Head of caudate nucleus (tissue), 42 donors: Measurements from ENCODE around the gene METAP1D.
A peak's percentile ranks its signal among the peaks of the same experiment; 100 is the strongest.

Source experiments
- DNase-seq, 42 donors: peaks; one replicate each; pipeline versions ENCODE4 v3.0.0 to v3.0.0-alpha.2; 2020 to 2021; ENCODE audit warnings: mixed read lengths in 7 of 42
- intact Hi-C: fragments of 100-400 bp; cut with DNase I; formaldehyde crosslinking; loops from one replicate; pipeline ENCODE4 v1.15.0; 2022

METAP1D gene

GRCh38 chr2:172095905-172096625, 96.3 kb downstream of the METAP1D start:
- DNase-seq = peak in 1 of 42 donors; percentile 6
- intact Hi-C loops = no loop called here

DNA sequence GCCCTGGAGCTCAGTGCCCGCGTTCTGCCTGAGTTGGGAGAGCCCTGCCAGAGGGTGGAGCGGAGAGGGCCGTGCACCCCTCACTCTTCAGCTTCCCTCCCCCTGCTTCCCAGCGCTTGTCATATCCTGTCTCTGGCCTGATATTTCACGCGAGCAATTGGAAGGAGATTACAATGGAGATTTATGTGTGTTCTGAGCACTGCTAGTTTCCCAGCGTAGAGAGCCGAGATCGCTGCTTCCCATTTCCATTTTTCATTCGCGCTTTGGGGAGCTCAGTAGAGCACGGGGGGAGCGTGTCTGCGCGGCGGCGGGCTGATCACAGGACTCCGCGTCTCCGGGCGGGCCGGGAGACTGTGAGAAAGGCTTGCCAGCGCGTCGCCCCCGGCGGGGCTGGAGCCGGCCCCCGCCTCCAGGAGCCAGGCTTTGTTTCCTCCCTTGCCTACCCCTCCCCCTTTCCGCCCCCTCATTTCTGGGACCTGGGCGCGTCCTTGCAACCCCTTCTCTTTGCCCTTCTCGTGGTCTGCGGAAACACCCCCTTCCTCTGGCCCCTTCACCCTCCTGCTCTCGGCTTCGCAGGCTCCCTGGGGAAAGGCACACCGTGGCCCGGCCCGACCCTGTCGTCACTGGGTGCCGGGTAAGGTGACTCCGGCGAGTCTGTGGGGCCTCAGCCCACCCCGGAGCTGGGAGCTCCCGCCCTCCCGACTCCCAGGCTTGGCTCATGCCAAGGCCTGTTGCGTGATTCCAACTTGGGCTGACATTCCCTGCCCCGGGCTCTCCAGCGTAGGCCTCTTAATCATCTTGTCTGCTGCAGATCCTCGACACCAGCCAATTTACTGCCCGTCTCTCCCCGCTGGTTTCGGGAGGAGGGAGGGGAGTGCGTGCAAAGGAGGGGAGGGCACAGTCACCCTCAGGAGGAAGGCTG, 97.1 kb downstream of the METAP1D start:
- intact Hi-C loops = no loop called here
- DNase-seq = peak in 2 of 42 donors; percentile 20 to 37

DNA sequence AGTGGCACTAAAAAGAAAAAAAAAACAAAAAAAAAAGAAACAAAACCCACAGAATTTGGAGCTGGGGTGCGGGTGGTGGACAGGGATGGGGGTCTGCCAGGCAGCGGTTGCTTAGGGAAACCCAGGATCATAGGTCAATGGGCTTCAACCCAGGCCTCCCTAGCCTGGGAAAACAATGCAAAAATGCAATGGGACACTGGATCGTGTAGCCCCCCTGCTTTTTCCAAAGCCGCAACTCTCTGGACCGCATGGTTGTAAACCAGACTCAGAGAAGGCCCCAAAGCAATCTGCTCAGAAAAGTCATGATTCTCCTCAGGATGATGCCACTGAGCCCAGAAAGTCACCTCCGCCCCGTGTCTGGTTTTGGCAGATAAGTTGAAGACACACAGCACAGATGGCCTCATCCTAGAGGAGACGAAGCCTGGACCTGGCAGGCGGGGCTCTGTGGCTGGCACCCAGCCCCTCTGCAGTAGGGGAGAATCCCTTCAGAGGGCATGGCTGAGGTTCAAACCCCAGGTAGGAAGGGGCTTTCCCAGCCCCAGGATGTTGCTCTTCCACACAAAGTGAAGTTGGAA, 97.9 kb downstream of the METAP1D start:
- DNase-seq = peak in 1 of 42 donors; percentile 33

GRCh38 chr2:172098287-172098649, 98.5 kb downstream of the METAP1D start:
- intact Hi-C loops = no loop called here
- peak in 2 of 42 donors; percentile 3 to 31 for DNase-seq

More for the DNA sequence above, 97.9 kb downstream of the METAP1D start:
- intact Hi-C loops = no loop called here

GRCh38 chr2:172098650-172099471, 99.1 kb downstream of the METAP1D start:
- intact Hi-C loops = no loop called here
- DNase-seq = peak in 4 of 42 donors; percentile 12 to 54 (median 39)

GRCh38 chr2:172099472-172100079, 99.8 kb downstream of the METAP1D start:
- intact Hi-C loops = loop anchor here (10.0 kb wide), 5 partner anchors 105 to 505 kb away; partner anchors contain the start of genes HAT1 and METAP1D
- DNase-seq = no peak

DNA sequence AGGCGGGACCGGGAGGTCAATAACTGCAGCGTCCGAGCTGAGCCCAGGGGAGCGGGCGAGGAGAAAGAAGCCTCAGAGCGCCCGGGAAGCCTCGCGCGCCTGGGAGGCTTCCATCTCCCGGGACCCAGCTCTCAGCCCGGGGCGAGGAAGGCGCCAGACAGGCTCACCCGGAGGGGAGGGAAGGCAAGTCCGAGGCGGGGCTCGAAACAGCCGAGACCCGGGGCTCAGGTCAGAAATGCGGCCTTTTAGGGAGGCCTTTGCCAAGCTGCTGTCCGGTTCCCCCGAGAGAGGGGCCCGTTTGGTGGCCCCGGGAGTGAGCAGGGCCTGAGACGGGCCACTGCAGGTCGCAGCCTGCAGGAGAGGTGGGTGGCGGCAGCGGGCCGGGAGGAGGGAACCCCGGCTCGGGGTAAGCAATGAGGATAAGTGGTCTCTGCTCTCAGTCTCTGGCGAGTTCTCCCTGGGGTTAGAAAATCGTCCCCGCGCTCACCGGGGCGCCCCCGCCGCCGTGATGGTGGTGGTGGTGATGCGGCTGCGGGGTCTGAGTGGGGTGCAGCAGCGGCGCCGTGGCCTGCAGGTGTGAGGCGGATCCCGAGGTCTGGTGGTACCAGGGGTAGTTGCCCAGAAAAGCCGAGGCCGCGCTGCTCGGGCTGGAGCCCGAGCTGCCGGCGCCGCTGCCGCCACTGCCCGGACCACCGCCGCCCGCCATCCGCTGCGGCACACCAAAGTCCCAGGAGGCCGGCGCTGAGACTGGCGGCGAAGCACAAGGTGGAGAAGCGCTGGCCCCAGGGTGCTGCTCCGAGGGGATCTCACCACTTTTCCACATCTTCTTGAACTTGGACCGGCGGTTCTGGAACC, 100.6 kb downstream of the METAP1D start:
- intact Hi-C loops = loop anchor here (10.0 kb wide), 5 partner anchors 106 to 506 kb away; partner anchors contain the start of genes HAT1 and METAP1D
- peak in 1 of 42 donors; percentile 34 for DNase-seq

DNA sequence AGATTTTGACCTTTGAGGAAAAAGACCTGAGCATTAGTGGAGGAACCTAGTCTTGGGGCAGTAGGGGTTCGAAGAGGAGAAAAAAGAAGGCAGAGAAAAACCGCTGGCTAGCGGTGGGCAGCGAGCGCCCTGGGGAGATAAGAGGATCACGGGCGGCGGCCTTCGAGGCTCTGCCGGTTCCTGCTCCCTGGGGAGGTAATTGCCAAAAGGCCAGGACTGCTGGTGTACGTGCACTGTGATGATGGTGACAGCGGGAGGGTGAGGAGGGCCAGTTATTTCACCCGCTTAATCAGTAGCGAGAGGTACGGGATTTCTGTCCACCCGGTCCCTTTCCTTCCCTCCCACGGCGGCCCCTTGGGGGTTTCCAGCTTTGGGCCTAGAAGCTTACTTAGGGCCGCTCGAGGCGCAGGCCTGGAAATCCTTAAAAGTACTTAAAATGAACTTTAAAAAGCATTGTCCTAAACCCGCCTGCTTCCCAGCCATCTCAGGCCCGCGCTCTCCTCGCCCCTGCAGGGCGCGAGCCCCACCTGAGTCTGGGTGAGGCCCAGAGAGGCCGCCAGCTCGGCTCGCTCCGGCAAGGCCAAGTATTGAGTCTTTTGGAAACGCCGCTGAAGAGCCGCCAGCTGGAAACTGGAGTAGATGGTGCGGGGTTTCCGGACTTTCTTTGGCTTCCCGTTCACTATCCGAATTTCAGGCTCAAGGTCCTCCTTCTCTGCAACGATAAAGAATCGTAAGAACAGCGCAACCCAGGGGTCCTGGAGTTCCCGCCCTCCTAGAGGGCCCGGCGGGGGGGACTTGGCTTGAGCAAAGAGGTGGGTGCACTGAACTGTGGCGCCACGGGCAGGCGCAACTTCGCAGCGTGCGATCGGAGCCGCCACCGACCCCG, 101.4 kb downstream of the METAP1D start:
- intact Hi-C loops = loop anchor here (10.0 kb wide), 5 partner anchors 106 to 506 kb away; partner anchors contain the start of genes HAT1 and METAP1D

GRCh38 chr2:172101821-172102390, 102.2 kb downstream of the METAP1D start:
- DNase-seq = peak in 1 of 42 donors; percentile 33
- intact Hi-C loops = loop anchor here (10.0 kb wide), 5 partner anchors 107 to 507 kb away; partner anchors contain the start of genes HAT1 and METAP1D

More for the DNA sequence above, 101.4 kb downstream of the METAP1D start:
- DNase-seq = peak in 1 of 42 donors; percentile 34

DNA sequence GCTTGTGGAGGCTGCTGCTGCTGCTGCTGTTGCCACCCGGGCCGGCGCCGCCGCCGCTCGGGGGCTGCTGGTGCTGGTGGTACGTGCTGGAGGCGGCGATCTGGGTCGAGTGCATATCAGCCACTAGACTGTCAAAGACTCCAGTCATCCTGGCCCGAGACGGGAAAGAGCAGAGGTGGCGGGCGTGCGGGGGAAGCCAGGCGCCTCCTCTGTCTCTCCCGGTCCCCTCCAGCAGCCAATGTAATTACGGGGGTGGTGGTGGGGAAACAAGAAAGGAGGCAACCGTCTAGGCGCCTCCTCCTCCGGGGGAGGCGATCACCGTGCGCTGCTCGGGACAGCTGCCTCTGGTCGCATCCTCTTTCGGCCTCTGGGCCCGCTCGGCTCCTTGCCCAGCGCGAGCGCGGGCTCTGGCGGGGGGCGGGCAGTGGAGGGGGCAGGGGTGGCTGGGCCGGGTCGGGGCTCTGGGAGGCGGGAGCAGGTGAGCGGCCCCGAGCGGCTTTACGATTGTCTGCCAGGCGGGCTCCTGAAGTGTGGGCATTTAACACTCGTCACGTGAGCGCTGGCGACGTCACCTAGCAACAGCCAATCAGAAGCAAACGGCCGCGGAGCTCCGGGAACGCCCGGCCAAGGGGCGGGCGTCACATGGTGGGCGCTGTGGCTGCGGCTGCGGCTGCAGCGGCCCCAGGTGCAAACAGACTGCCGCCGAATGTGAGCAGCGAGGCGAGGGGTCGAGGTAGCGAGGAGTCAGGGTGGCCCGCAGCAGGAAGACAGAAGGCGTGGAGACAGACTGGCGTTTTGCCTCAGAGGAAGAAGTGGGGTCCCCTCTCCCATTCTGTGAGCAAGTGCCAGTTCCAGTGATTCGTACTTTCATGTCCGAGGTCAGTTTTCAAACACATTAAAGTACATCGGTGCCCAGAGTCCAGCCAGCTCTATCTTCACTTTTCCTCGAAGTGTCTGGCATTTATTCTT, 102.9 kb downstream of the METAP1D start, which contains the start of gene DLX2:
DLX2 (minus strand) TSS at position 510 of the 969 bp plus-strand sequence; CDS start at position 148, 362 bp downstream.
- intact Hi-C loops = loop anchor here (10.0 kb wide), 5 partner anchors 108 to 508 kb away; partner anchors contain the start of genes HAT1 and METAP1D

GRCh38 chr2:172103471-172104272, 103.9 kb downstream of the METAP1D start:
- intact Hi-C loops = loop anchor here (10.0 kb wide), 5 partner anchors 109 to 509 kb away; partner anchors contain the start of genes HAT1 and METAP1D

More for the DNA sequence above, 102.9 kb downstream of the METAP1D start, which contains the start of gene DLX2:
- peak; percentile 61 to 94 (median 84) for DNase-seq

GRCh38 chr2:172105471-172106107, 105.8 kb downstream of the METAP1D start:
- intact Hi-C loops = loop anchor here (10.0 kb wide), 5 partner anchors 111 to 511 kb away; partner anchors contain the start of genes HAT1 and METAP1D
- DNase-seq = peak in 1 of 42 donors; percentile 18

More at GRCh38 chr2:172103471-172104272, 103.9 kb downstream of the METAP1D start:
- DNase-seq = peak; percentile 47 to 93 (median 80)
